Fibroblast of skin of left biceps (primary cell): ENCODE measurements around the gene PARN.

Experiments
- DNase-seq, 2 experiments: peaks; one replicate each; pipeline ENCODE4 v3.0.0-alpha.2; 2013; ENCODE audit warnings: low read depth in 2 of 2

Gene PARN

DNA sequence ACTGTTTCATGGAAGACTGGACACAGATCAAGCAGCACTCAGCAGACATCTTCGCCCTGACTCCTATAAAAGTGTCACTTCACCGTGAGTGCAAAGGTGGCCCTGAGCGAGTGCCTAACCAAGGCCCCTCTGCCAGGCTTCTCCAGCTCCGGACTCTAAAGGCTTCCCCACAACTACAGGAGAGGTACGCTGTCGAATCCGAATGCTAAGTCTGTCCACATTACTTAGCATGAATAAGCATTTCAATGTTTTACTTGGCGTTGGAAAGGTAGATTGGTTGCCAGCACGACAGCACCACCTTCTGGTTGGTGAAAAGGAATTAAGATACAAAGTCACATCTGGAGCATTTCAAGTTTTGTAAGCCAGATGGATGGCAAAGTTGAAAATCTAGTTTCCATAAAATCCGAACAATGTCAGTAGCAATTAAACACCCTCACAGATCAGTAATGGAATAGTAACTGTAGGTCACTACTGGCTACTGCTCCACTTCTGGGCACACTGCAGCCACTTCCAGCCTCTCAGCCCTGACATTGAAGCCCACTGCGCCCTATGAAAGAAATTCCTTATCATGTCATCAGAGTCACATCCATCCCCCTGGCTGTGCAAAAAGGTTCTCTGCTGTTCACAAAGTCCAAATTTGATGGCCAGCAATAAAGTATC lies 100.9 kb downstream of the PARN start:
- peak; percentile 70 to 76 for DNase-seq

DNA sequence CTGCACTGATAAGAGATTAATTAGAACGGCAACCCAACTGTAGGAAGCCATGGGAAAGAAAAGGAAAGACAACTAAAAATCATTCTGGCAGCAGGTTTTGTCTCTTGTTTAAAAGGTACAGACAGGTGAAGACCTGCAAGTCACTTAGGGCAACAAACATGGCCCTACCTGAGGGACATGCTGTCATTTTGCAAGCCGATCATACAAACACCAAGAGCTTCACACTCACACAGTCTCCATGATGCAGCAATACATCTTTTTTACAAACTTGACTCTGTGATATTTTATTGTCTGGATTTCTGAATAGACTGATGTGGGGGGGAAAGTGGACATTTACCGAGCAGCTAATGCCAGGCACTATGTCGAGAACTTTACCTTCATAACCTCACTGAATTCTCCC lies 101.8 kb downstream of the PARN start:
- no peak for DNase-seq

DNA sequence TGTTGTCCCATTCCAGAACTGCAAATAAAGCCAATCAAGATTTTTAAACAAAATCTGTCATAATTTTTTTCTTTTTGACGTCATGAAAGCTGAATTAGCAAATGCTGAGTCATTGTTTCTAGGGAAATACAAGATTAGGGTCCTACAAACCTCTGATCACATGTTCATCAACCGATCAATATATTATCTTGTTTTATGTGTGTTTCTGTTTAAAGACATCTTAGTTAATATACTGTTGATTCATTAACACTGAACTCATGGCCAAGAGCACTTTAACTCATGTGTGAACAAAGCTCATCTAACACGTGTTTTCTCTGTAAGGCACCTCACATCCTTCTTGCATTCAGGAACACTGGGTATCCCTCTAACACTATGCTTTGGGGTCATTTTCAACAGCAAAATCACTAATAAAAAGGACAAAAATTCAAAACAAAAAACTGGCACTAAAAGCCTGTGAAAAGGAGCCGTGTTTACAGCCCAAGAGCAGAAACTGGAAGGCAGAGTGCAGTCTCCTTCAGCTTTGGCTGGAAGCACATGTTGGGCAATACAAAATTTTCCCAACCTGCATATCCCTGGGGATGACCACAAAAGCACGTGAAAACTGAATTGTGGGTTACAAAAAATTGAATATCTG lies 102.5 kb downstream of the PARN start:
- DNase-seq: peak; percentile 42 to 47

DNA sequence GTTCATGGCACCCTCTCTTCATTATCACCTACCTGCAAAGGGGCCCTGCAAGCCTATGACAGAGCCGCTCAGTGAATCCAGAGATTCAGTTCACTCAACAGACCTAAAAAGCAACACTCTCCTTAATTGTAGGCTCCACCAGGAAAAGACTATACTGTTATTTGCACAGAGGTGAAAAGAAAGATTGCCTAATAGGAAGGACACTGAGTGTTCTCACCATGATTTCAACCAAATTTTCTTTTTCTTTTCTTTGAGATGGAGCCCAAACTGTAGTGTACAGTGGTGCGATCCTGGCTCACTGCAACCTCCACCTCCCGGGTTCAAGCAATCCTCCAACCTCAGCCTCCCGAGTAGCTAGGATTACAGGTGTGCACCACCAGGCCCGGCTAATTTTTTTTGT lies 104.5 kb downstream of the PARN start:
- no peak for DNase-seq

- DNase-seq: no peak
Measured at GRCh38 chr16:14524979-14525378, 105.1 kb downstream of the PARN start.

DNA sequence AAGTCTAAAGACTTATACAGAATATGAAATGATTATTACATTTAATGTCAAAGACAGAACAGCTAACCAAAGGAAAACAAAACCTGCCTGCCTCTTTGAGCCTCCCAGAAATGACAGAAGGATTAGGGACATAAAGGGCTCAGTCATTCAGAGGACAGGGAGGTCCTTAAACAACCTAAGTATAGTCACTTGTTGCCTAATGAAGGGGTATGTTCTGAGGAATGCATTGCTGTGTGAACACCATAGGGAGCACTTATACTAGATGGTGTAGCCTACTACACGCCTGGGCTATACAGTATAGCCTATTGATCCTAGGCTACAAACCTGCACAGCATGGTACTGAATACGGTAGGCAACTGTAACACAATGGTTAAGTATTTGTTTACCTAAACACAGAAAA lies 106.4 kb downstream of the PARN start:
- DNase-seq: no peak

GRCh38 chr16:14522671-14523070 lies 107.4 kb downstream of the PARN start:
- DNase-seq: no peak

- no peak for DNase-seq
Measured at GRCh38 chr16:14520753-14521152, 109.3 kb downstream of the PARN start.

- no peak for DNase-seq
Measured at GRCh38 chr16:14514967-14515366, 115.1 kb downstream of the PARN start.

DNA sequence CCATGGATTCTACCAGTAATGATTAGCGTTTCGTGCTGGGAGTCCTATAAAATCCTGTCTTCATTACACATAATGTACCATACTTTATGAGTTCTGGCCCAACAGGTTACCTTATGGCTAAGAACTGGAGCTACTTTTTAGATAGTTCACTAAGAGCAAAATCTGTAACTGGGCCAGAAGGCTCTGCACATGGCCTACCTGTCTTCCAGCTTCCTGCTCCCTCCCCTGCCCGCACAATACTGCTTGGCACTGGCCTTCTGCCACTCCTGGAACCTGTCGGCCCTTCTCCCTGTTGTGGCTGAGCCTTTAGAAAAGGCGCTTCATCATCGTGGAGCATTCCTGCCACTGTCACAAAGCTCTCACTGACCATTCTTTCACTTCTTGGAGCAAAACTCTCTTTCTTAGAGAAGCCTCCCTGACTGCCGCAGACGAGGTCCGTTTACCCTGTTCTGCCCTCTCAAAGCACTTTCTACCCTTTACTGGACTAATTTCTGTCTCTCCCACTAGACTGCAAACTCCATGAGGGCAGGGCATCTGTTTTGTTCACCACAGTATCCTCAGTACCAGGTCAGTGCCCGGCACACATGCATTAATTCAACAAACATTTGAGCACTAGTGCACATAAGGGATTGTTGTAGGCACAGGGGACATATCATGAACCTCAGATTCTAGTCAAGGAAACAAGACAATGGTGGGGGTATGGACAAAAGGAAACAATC lies 116.5 kb downstream of the PARN start:
- DNase-seq: no peak

DNA sequence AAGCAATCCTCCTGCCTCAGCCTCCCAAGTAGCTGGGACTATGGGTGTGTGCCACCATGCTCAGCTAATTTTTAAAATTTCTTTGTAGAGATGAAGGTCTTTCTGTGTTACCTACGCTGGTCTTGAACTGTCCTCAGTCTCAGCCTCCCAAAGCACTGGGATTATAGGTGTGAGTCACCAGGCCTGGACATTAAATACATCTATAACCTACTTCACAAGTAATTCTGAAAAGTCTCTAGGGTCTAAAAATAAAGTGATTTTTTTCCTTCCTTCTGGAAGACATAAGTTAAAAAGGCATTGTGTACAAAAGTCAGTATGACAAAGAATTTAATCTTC lies 118.3 kb downstream of the PARN start:
- no peak for DNase-seq

- DNase-seq: peak; percentile 73 to 76
Measured at GRCh38 chr16:14510939-14511799, 118.9 kb downstream of the PARN start.

DNA sequence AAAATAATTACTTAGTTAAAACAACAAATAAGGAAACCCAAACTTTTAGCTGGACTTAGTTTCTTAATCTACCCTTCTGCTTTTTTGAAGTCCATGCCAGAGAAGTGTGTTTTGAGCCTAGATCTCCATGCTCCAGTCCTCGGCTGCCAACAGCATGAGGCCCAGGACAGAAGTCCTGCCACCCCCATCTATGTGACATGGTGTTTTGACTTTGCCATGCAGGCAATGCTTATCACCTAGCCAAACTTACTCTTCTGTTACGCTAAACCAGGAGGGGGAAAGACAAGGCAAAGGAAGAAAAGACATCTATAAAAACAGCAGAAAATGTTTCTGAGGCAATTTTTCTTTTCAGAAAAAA lies 119.5 kb downstream of the PARN start:
- no peak for DNase-seq

DNA sequence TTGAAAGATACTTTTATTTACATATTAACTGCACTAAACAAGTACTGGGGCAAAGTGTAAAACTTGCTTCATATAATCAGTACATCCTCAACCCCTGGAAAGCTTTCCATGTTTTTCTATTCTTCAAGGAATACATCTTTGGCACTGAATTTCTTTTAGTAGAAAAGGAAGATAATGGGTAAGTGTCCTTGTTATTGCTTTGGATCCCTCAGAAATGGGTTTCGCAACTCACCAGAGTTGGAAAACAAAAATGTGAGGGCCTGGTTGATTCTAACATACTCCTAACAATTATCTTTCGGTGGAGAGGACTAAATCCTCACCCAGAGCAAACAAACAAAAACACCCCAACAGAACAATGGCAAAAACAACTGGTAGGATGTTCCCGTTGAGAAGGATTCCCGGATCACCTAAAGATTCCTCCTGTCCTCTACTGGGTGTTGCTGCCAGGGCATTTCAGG lies 120.4 kb downstream of the PARN start:
- no peak for DNase-seq

DNA sequence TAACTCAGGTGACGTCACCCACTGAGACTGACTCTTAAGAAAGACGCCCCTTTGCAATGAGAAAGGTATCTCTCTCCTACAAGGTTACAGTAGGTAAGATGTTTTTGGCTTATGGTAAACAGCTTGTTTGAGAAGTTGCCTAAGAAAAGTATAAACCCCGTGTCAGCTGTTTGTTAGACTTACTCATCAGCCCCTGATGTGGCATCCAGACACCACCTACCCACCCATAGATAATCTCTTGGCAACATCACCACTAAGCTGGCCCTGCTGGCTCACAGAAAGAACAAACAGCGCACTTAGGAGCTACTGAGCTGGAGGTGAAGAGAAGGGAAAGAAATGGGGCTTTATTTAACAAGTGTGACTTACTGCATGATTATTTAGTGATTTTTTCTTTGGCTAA lies 121.0 kb downstream of the PARN start:
- no peak for DNase-seq

DNA sequence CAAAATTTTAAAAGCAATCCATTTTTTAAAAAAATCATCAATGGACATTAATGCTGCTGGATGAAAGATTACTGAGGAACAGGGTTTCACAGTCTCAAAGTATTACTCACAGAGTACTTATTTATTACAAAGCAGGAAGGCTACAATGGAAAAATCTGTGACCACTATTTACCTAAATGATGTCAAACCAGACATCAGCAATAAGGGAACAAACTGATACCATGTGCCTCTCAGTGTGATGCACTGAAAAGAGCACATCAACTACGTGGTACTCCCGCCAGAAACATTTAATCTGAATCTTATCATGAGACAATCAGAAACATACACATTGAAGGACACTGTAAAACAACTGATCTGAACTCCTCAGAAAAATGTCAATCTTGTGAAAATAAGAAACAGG lies 124.2 kb downstream of the PARN start:
- no peak for DNase-seq

DNA sequence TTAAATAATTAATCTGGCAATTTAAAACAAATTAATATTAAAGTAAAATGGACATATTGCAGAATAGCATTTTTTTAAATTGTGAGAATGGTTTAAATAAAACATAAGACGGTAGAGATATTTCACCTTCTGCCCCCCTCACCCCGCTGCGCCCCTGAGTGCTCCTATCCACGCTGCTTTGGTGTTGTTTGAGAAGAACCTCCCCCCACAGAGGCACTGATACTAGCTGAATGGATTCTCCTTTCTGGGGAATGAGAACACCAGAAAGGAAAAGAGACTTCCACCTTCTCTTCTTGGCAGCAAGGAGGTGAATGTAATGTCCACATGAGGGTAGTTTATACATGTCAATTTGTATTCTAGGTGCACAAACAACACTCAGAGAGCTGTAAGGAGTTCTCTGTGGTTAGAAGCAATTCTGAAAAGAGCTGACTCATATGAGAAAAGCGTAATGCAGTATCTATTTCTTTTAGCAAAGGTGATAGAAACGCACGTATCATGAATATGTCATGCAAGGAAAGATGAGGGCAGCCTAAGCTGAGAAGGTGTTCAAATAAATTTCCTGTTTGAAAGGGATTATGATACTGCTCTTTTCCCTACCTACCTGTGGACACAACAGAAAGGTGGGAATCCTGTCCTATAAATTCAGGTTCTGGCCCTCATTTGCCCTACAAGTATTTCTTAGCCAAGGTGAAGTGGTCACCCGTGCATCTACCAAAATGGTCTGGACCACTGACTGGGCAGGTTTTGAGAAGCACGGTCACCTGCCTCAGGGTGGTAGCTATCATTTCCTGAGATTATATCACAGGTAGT lies 126.9 kb downstream of the PARN start:
- no peak for DNase-seq

DNA sequence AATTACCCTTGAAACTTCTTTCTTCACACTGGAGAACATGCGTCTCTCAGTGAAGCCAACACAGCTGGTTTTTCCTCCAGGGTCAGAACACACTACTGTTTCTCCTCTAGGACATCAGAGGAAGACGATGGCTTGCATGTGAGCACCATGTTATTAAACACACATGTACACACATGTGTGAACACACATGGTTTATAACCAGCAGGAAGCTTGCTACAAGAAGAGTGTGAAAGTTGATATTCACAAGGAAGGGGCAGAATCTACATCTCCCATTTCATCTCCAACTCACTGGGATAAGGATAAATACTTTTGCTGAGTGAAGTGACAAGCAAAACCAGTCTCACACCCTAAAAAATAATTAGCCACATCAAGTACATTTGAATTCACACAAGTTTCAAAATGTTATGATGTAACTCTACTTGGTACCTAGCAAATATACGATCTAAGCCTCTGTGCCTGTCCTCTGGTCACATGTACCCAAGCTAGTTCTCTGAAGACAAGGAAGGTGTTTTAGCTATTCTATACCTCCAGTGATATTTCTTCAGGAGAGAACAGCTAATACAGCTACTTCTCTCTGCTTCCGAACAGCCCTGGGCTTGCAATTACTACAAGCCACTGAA lies 127.7 kb downstream of the PARN start:
- DNase-seq: no peak

GRCh38 chr16:14501331-14502255 lies 128.5 kb downstream of the PARN start:
- peak; percentile 85 to 87 for DNase-seq

- DNase-seq: no peak
Measured at GRCh38 chr16:14500791-14501190, 129.3 kb downstream of the PARN start.
